HG02588 (cell line): Measurements from ENCODE around the gene IL37.

ENCODE experiments used
- ATAC-seq: cut with Tn5 transposase; IDR thresholded peaks from one replicate; pipeline ENCODE4 v1.9.1; 2021; ENCODE audit warnings: mild to moderate bottlenecking, moderate library complexity; ENCODE audit not compliant: unreplicated experiment

Gene IL37

GRCh38 chr2:112958428-112959108 is 47.6 kb downstream of the IL37 start:
- no peak for ATAC-seq

- no peak for ATAC-seq
Measured at GRCh38 chr2:112959109-112959812, 48.3 kb downstream of the IL37 start.

GRCh38 chr2:112960230-112960825 is 49.4 kb downstream of the IL37 start:
- ATAC-seq, result no peak

- no peak for ATAC-seq
Measured at GRCh38 chr2:112962308-112963175, 51.6 kb downstream of the IL37 start.

- no peak for ATAC-seq
Measured at GRCh38 chr2:112967023-112967422, 56.1 kb downstream of the IL37 start.
